ENCODE data around the gene ZMYM4.
A peak's percentile ranks its signal among the peaks of the same experiment; 100 is the strongest.

The ZMYM4 gene

GRCh38 chr1:35443768-35444518, 175.4 kb downstream of the ZMYM4 start:
- peak; percentile 27 for TF ChIP-seq CTCF (conservative IDR thresholded peaks at IDR 0.05; ENCODE audit: control insufficient read depth, insufficient read depth, low read depth, low read length)
- no peak overlapping the region for H3K4me3 ChIP-seq (ENCODE audit: control insufficient read depth, low read depth, low read length)
- peak; percentile 40 for DNase-seq (ENCODE audit: low read depth)

GRCh38 chr1:35444519-35444774, 175.9 kb downstream of the ZMYM4 start:
- no peak for TF ChIP-seq CTCF (conservative IDR thresholded peaks at IDR 0.05; ENCODE audit: control insufficient read depth, insufficient read depth, low read depth, low read length)
- DNase-seq (ENCODE audit: low read depth) = no peak

GRCh38 chr1:35447278-35447677, 178.8 kb downstream of the ZMYM4 start:
- H3K4me3 ChIP-seq (ENCODE audit: control insufficient read depth, low read depth, low read length) = no peak overlapping the region
- no peak for TF ChIP-seq CTCF (conservative IDR thresholded peaks at IDR 0.05; ENCODE audit: control insufficient read depth, insufficient read depth, low read depth, low read length)
- peak; percentile 45 for DNase-seq (ENCODE audit: low read depth)

More at GRCh38 chr1:35444519-35444774, 175.9 kb downstream of the ZMYM4 start:
- no peak overlapping the region for H3K4me3 ChIP-seq (ENCODE audit: control insufficient read depth, low read depth, low read length)

- peak overlapping the region; percentile 14 for H3K4me3 ChIP-seq (ENCODE audit: control insufficient read depth, low read depth, low read length)
- peak; percentile 99 for DNase-seq (ENCODE audit: low read depth)
- no peak for TF ChIP-seq CTCF (conservative IDR thresholded peaks at IDR 0.05; ENCODE audit: control insufficient read depth, insufficient read depth, low read depth, low read length)
Observed at GRCh38 chr1:35448344-35448801, 179.9 kb downstream of the ZMYM4 start.

GRCh38 chr1:35449334-35450008, 181.0 kb downstream of the ZMYM4 start:
- H3K4me3 ChIP-seq (ENCODE audit: control insufficient read depth, low read depth, low read length) = no peak overlapping the region
- DNase-seq (ENCODE audit: low read depth) = peak; percentile 99
- TF ChIP-seq CTCF (conservative IDR thresholded peaks at IDR 0.05; ENCODE audit: control insufficient read depth, insufficient read depth, low read depth, low read length) = no peak

- TF ChIP-seq CTCF (conservative IDR thresholded peaks at IDR 0.05; ENCODE audit: control insufficient read depth, insufficient read depth, low read depth, low read length) = peak; percentile 89
- DNase-seq (ENCODE audit: low read depth) = peak; percentile 84
- no peak overlapping the region for H3K4me3 ChIP-seq (ENCODE audit: control insufficient read depth, low read depth, low read length)
Observed at GRCh38 chr1:35451125-35451528, 182.6 kb downstream of the ZMYM4 start.

Measured in fibroblast of mammary gland (primary cell).